ENCODE measurements around the gene CLPTM1. TPM values are rescaled to one million over a fixed set of nuclear protein-coding genes. Genes with fewer than 3 reads are reported as not detected.
A peak's percentile ranks its signal among the peaks of the same experiment; 100 is the strongest.
"Not testable (repeated sequence)": the region's sequence is repeated elsewhere in the genome, so short reads cannot be mapped to it uniquely, and the experiment has no call there.

CLPTM1 gene
- total RNA-seq, 1 experiment from 2014 or later = 102 TPM

- H3K9ac ChIP-seq (ENCODE audit: low read length) = no peak overlapping the region
- no peaks in the 10 kb centered on the region for H4K20me1 ChIP-seq (ENCODE audit: insufficient read depth)
- no peak overlapping the region for H2AFZ ChIP-seq (ENCODE audit: low read depth, low read length, poor library complexity, severe bottlenecking)
- H3K9me2 ChIP-seq (ENCODE audit: insufficient read depth) = no peaks in the 10 kb centered on the region
- no peak overlapping the region for H3K27ac ChIP-seq (ENCODE audit: low read depth, low read length)
- no peak for ATAC-seq
- H3K4me1 ChIP-seq (ENCODE audit: control insufficient read depth in 1 of 2, insufficient read depth in 2 of 2, low read length in 2 of 2) = peaks cover 21 to 40% of the 10 kb centered on the region in 2 experiments
- H3K27me3 ChIP-seq (ENCODE audit: insufficient read depth, low read length) = no peaks in the 10 kb centered on the region
- TF ChIP-seq ZFX (IDR thresholded peaks at IDR 0.05) (no peak), CTCF (IDR thresholded peaks at IDR 0.05 in 2 of 3, conservative IDR thresholded peaks at IDR 0.05 in 1 of 3; ENCODE audit: borderline replicate concordance in 1 of 3, insufficient read depth in 1 of 3, low read depth in 2 of 3, low read length in 2 of 3) (no peak)
- H3K79me2 ChIP-seq (ENCODE audit: insufficient read depth, low read length) = no peaks in the 10 kb centered on the region
- intact Hi-C loops (cut with micrococcal nuclease) = no loop called here
- DNase-seq (ENCODE audit: low read depth, low spot score) = no peak
- no peak overlapping the region for H3K4me3 ChIP-seq (replicated peaks in 1 of 2; ENCODE audit: low read depth in 1 of 2, low read length in 2 of 2)
- ChIA-PET POLR2A (interaction anchor here (1.3 kb wide), 1 partner anchor 42 kb away, joined by 4 read pairs; the partner anchor contains the start of gene CLPTM1), CTCF (no interaction called here), RAD21 (ENCODE audit: low non-redundant PET in 1 of 2, low total read pairs in 2 of 2, uncharacterized antibody in 2 of 2, unreplicated experiment in 2 of 2) (no interaction called here)
- no TSS peak for BruUV-seq (replicated peaks)
- H3K36me3 ChIP-seq (ENCODE audit: control insufficient read depth in 1 of 2, insufficient read depth in 2 of 2, low read length in 2 of 2) = no peaks in the 10 kb centered on the region
- H3K4me2 ChIP-seq (ENCODE audit: low read length) = no peak overlapping the region
- H3K9me3 ChIP-seq (ENCODE audit: control insufficient read depth in 1 of 2, insufficient read depth in 1 of 2, low read depth in 1 of 2, low read length in 2 of 2) = no peaks in the 10 kb centered on the region
Measured at GRCh38 chr19:44912854-44913253, 42.3 kb upstream of the CLPTM1 start.

- H2AFZ ChIP-seq (ENCODE audit: low read depth, low read length, poor library complexity, severe bottlenecking); H3K9me3 ChIP-seq (ENCODE audit: control insufficient read depth in 1 of 2, insufficient read depth in 1 of 2, low read depth in 1 of 2, low read length in 2 of 2); ATAC-seq; H3K4me3 ChIP-seq (replicated peaks in 1 of 2; ENCODE audit: low read depth in 1 of 2, low read length in 2 of 2); H3K9ac ChIP-seq (ENCODE audit: low read length); H3K27ac ChIP-seq (ENCODE audit: low read depth, low read length); DNase-seq (ENCODE audit: low read depth, low spot score); H3K9me2 ChIP-seq (ENCODE audit: insufficient read depth); H3K79me2 ChIP-seq (ENCODE audit: insufficient read depth, low read length); H3K36me3 ChIP-seq (ENCODE audit: control insufficient read depth in 1 of 2, insufficient read depth in 2 of 2, low read length in 2 of 2); H4K20me1 ChIP-seq (ENCODE audit: insufficient read depth); H3K27me3 ChIP-seq (ENCODE audit: insufficient read depth, low read length); RAD21 ChIA-PET (ENCODE audit: low non-redundant PET in 1 of 2, low total read pairs in 2 of 2, uncharacterized antibody in 2 of 2, unreplicated experiment in 2 of 2); CTCF ChIA-PET; BruUV-seq (replicated peaks): not testable (repeated sequence)
- intact Hi-C loops (cut with micrococcal nuclease) = loop anchor here (2.0 kb wide), 1 partner anchor 41 kb away; the partner anchor contains the start of gene CLPTM1
- POLR2A ChIA-PET = interaction anchor here (1.3 kb wide), 1 partner anchor 41 kb away, joined by 4 read pairs; the partner anchor contains the start of gene CLPTM1
- H3K4me1 ChIP-seq (ENCODE audit: control insufficient read depth in 1 of 2, insufficient read depth in 2 of 2, low read length in 2 of 2) = peaks cover 21 to 40% of the 10 kb centered on the region in 2 experiments
- H3K4me2 ChIP-seq (ENCODE audit: low read length) = peak overlapping the region; percentile 77
Measured at GRCh38 chr19:44913512-44914432, 41.4 kb upstream of the CLPTM1 start.

DNA sequence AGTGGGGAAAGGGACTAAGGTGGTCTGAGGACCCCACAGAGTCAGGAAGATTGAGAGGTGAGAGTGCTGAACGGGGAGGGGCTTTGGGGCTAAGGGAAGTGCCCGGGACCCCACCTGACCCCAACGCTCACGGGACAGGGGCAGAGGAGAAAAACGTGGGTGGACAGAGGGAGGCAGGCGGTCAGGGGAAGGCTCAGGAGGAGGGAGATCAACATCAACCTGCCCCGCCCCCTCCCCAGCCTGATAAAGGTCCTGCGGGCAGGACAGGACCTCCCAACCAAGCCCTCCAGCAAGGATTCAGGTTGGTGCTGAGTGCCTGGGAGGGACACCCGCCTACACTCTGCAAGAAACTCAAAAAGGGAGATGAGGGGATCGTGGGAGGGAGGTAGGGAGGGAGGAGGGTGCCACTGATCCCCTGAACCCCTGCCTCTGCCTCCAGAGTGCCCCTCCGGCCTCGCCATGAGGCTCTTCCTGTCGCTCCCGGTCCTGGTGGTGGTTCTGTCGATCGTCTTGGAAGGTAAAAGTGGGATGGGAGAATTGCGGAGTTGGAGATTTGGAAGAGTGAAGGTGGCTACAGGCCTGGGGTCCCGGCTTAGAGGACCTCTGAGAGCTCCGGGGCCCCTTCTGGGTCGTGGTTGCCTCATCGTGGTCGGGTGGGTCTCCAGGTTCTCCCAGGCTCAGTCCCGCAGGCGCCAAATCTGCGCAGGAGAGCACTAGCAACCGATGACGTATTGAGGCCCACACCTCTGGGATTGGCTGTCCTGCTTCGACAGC, 40.6 kb upstream of the CLPTM1 start, which contains the start of gene APOC1:
Gene APOC1 (plus strand): TSS at position 176 of the 774 bp plus-strand sequence. CDS start 284 bp downstream, at position 460.
- TSS peak; percentile 58 for BruUV-seq (replicated peaks)
- Histone ChIP-seq H2AFZ (ENCODE audit: low read depth, low read length, poor library complexity, severe bottlenecking) (peak within 1 kb of the TSS; percentile 48), H3K9ac (ENCODE audit: low read length) (peak within 1 kb of the TSS; percentile 63), H3K27ac (ENCODE audit: low read depth, low read length) (peak within 1 kb of the TSS; percentile 37), H3K4me1 (ENCODE audit: control insufficient read depth in 1 of 2, insufficient read depth in 2 of 2, low read length in 2 of 2) (peaks cover 21 to 40% of the 10 kb centered on the region in 2 experiments), H3K4me2 (ENCODE audit: low read length) (peak within 1 kb of the TSS; percentile 77), H3K4me3 (replicated peaks in 1 of 2; ENCODE audit: low read depth in 1 of 2, low read length in 2 of 2) (peak within 1 kb of the TSS; percentile 37 to 51)
- H4K20me1 ChIP-seq (ENCODE audit: insufficient read depth); H3K36me3 ChIP-seq (ENCODE audit: control insufficient read depth in 1 of 2, insufficient read depth in 2 of 2, low read length in 2 of 2); H3K79me2 ChIP-seq (ENCODE audit: insufficient read depth, low read length); RAD21 ChIA-PET (ENCODE audit: low non-redundant PET in 1 of 2, low total read pairs in 2 of 2, uncharacterized antibody in 2 of 2, unreplicated experiment in 2 of 2); H3K9me2 ChIP-seq (ENCODE audit: insufficient read depth); H3K9me3 ChIP-seq (ENCODE audit: control insufficient read depth in 1 of 2, insufficient read depth in 1 of 2, low read depth in 1 of 2, low read length in 2 of 2); H3K27me3 ChIP-seq (ENCODE audit: insufficient read depth, low read length): not testable (repeated sequence)
- ATAC-seq = peak; percentile 93
- POLR2A ChIA-PET = interaction anchor here (1.0 kb wide), 1 partner anchor 24 kb away, joined by 4 read pairs; no protein-coding TSS in a partner anchor
- peak; percentile 73 for DNase-seq (ENCODE audit: low read depth, low spot score)
- intact Hi-C loops (cut with micrococcal nuclease) = loop anchor here (2.0 kb wide), 1 partner anchor 40 kb away; the partner anchor contains the start of gene CLPTM1
- CTCF ChIA-PET = interaction anchor here (0.9 kb wide), 1 partner anchor 37 kb away, joined by 3 read pairs; no protein-coding TSS in a partner anchor
